Chondrocyte (in vitro differentiated cells): ENCODE results near the gene NR4A2. TPM values are rescaled to one million over a fixed set of nuclear protein-coding genes. Genes with fewer than 3 reads are reported as not detected.

Source experiments
- DNase-seq: peaks from one replicate; pipeline ENCODE4 v3.0.0; 2021; ENCODE audit warnings: mixed read lengths, low spot score
- H3K27ac Mint-ChIP-seq: one replicate; pipeline ENCODE4 v1.8.0; 2021; ENCODE audit warnings: mild to moderate bottlenecking, moderate library complexity, mixed read lengths; ENCODE audit not compliant: unreplicated experiment
- H3K27me3 Mint-ChIP-seq: 2 replicates; pipeline ENCODE4 v1.8.0; 2021; ENCODE audit warnings: low read depth, mixed read lengths
- H3K36me3 Mint-ChIP-seq: 2 replicates; pipeline ENCODE4 v1.8.0; 2021; ENCODE audit warnings: low read depth, mixed read lengths
- H3K4me1 Mint-ChIP-seq: 2 replicates; pipeline ENCODE4 v1.8.0; 2021; ENCODE audit warnings: low read depth, mild to moderate bottlenecking, mixed read lengths
- H3K4me3 Mint-ChIP-seq: one replicate; pipeline ENCODE4 v1.8.0; 2021; ENCODE audit warnings: mild to moderate bottlenecking, moderate library complexity, mixed read lengths; ENCODE audit not compliant: unreplicated experiment
- H3K9me3 Mint-ChIP-seq: 2 replicates; pipeline ENCODE4 v1.8.0; 2021; ENCODE audit warnings: low read depth, mixed read lengths
- CTCF ChIP-seq: fragments of 200-600 bp; sonication (generic); IDR thresholded peaks from 2 replicates; pipeline ENCODE4 v1.5.0; 2021; ENCODE audit warnings: antibody characterized with exemption, mild to moderate bottlenecking, moderate library complexity
- total RNA-seq: library from RNA; stranded (reverse); gene quantifications from 3 replicates; pipeline ENCODE4 v1.2.1, GENCODE V29; 2021

Gene NR4A2
- total RNA-seq, 1 donor from 2014 or later, result 1.2 TPM

- Mint-ChIP-seq H3K27ac (no peak overlapping the region), H3K9me3 (no peaks in the 10 kb centered on the region), H3K4me3 (no peak overlapping the region), H3K4me1 (no peaks in the 10 kb centered on the region), H3K27me3 (peaks cover 16% of the 10 kb centered on the region), H3K36me3 (no peaks in the 10 kb centered on the region)
- TF ChIP-seq CTCF, result no peak
- DNase-seq, result no peak
Observed at GRCh38 chr2:156279446-156280150, 52.9 kb downstream of the NR4A2 start.

Other genes starting within 250 kb of the NR4A2 start
- 21.1 to 29.1 TPM (median 25.5 TPM) in 3 replicates for gene GPD2, start 103.7 kb upstream of the NR4A2 start, total RNA-seq